ENCODE results near the gene BCAR1. TPM values are rescaled to one million over a fixed set of nuclear protein-coding genes. Genes with fewer than 3 reads are reported as not detected.
A peak's percentile ranks its signal among the peaks of the same experiment; 100 is the strongest.

The BCAR1 gene
- total RNA-seq (2014; rRNA removed; shearing (Covaris generic)) (121 and 140 TPM in 2 replicates), polyA plus RNA-seq (2016; fragmentation: Nextera tagmentation; extraction: Ambion mirVana) (37.9 and 38.3 TPM in 2 replicates)
- long read RNA-seq, transcript BCAR1-207 (7 exons, 3,192 nt): major isoform, 6 of 21 reads
- long read RNA-seq, partial matches to known transcripts: 7 of 21 reads
- long read RNA-seq, other reads (novel, unspliced or antisense): 4 of 21 reads

GRCh38 chr16:75251280-75252048, at the start of gene BCAR1:
BCAR1 (minus strand) TSS chr16:75251624; CDS start chr16:75251482, 142 bp downstream.
- H3K4me1 ChIP-seq (ENCODE audit: insufficient read depth): peaks cover 71% of the 10 kb centered on the region
- H4K20me1 ChIP-seq (replicated peaks; ENCODE audit: insufficient read depth): peaks cover 43% of the 10 kb centered on the region
- no peaks in the 10 kb centered on the region for H3K9me2 ChIP-seq (ENCODE audit: insufficient read depth)
- H3K4me3 ChIP-seq: peak within 1 kb of the TSS; percentile 90
- H3F3A ChIP-seq (replicated peaks; ENCODE audit: low read depth): peaks cover 31% of the 10 kb centered on the region
- no peak within 1 kb of the TSS for H2AFZ ChIP-seq
- Mint-ChIP-seq H3K9me3 (no peaks in the 10 kb centered on the region), H3K36me3 (ENCODE audit: low read depth) (no peaks in the 10 kb centered on the region; the same call in 1 of the 3 replicates), H3K27ac (peak within 1 kb of the TSS; percentile 97), H3K27me3 (ENCODE audit: insufficient read depth, low read depth, poor library complexity) (peaks cover 42% of the 10 kb centered on the region), H3K4me1 (peaks cover 77% of the 10 kb centered on the region), H3K4me3 (peak within 1 kb of the TSS; percentile 86)
- H3K36me3 ChIP-seq (ENCODE audit: insufficient read depth): no peaks in the 10 kb centered on the region
- DNase-seq (ENCODE audit: low spot score) (peak; percentile 95), ATAC-seq (peak; percentile 55)
- no peaks in the 10 kb centered on the region for H3K27me3 ChIP-seq (ENCODE audit: insufficient read depth)
- H3K79me2 ChIP-seq (replicated peaks; ENCODE audit: insufficient read depth): peaks cover 80% of the 10 kb centered on the region
- H3K4me2 ChIP-seq: peak within 1 kb of the TSS; percentile 98
- TF ChIP-seq JUNB (IDR thresholded peaks at IDR 0.05; ENCODE audit: unreplicated experiment): no peak
- peak; percentile 68 for TF ChIP-seq POLR2AphosphoS5 (IDR thresholded peaks at IDR 0.05; ENCODE audit: low read depth)
- H3K27ac ChIP-seq (ENCODE audit: low read depth): peak within 1 kb of the TSS; percentile 100

GRCh38 chr16:75298267-75298666, 46.8 kb upstream of the BCAR1 start:
- TF ChIP-seq POLR2AphosphoS5 (IDR thresholded peaks at IDR 0.05; ENCODE audit: low read depth) (no peak), CREB1 (CRISPR knock-in tag; IDR thresholded peaks at IDR 0.05; ENCODE audit: low read depth) (no peak), NANOG (IDR thresholded peaks at IDR 0.05; ENCODE audit: borderline replicate concordance) (no peak), ZNF331 (CRISPR knock-in tag; IDR thresholded peaks at IDR 0.05; ENCODE audit: low read depth) (no peak), EZH2 (IDR thresholded peaks at IDR 0.05; ENCODE audit: low read depth, unreplicated experiment) (no peak), EZH2phosphoT487 (IDR thresholded peaks at IDR 0.05; ENCODE audit: unreplicated experiment) (no peak), STAT1 (IDR thresholded peaks at IDR 0.05; ENCODE audit: unreplicated experiment) (no peak), REST (IDR thresholded peaks at IDR 0.05; ENCODE audit: unreplicated experiment) (no peak), CTCF (conservative IDR thresholded peaks at IDR 0.05; ENCODE audit: low read depth in 2 of 2) (no peak)
- Histone ChIP-seq H3F3A (replicated peaks; ENCODE audit: low read depth) (no peaks in the 10 kb centered on the region), H3K9me2 (ENCODE audit: insufficient read depth) (no peaks in the 10 kb centered on the region), H4K20me1 (replicated peaks; ENCODE audit: insufficient read depth) (no peaks in the 10 kb centered on the region), H3K27me3 (ENCODE audit: insufficient read depth) (no peaks in the 10 kb centered on the region), H3K36me3 (ENCODE audit: insufficient read depth) (peaks cover 14% of the 10 kb centered on the region), H2AFZ (no peak overlapping the region), H3K27ac (ENCODE audit: low read depth) (no peak overlapping the region), H3K4me1 (ENCODE audit: insufficient read depth) (no peaks in the 10 kb centered on the region), H3K79me2 (replicated peaks; ENCODE audit: insufficient read depth) (no peaks in the 10 kb centered on the region), H3K4me2 (no peak overlapping the region), H3K4me3 (no peak overlapping the region)
- Mint-ChIP-seq H3K9me3 (no peaks in the 10 kb centered on the region), H3K27ac (peak overlapping the region; percentile 49; the same call in 1 of the 2 replicates), H3K4me1 (no peaks in the 10 kb centered on the region; the same call in 2 of the 3 replicates), H3K27me3 (ENCODE audit: insufficient read depth, low read depth, poor library complexity) (peaks cover 5% of the 10 kb centered on the region), H3K36me3 (ENCODE audit: low read depth) (peaks cover 25% of the 10 kb centered on the region), H3K4me3 (no peak overlapping the region)
- DNase-seq (ENCODE audit: low spot score) (no peak), ATAC-seq (no peak)
